Measurements from ENCODE around the gene TAX1BP1.
A peak's percentile ranks its signal among the peaks of the same experiment; 100 is the strongest.

TAX1BP1 gene

DNA sequence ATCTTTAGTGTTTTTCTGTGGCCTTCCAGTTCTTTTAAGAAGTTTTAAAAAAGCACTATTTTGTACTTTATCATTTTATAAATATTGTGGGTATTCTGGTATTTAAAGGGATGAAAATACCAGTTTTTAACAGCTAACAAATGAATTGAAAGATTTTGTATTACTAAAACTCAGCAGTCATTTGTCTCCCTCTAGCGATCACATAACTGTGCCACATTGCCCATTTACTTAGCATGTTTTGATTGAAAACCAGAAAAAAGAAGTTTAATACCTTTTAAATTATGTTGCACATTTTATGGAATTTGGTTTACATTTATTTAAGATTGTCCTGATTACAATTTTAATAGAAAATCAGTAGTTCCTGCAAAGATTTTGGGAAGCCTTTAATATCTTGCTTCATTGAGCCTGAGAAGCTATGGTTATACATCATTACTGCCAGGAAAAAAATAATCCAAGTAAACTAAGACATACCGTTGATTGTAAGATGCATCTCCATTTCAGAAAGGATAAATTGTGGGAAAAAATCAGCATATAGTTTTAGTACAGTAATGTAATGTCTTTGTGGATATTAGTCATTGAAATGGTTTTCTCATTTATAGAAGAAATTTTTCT is 34.9 kb downstream of the TAX1BP1 start:
- ATAC-seq (ENCODE audit: low read depth) (0 out of 3 replicates have a peak, but pooled peaks have one; percentile 32), DNase-seq (ENCODE audit: low spot score) (no peak)
- TF ChIP-seq CTCF (IDR thresholded peaks at IDR 0.05; ENCODE audit: poor library complexity, severe bottlenecking), result peak; percentile 94

DNA sequence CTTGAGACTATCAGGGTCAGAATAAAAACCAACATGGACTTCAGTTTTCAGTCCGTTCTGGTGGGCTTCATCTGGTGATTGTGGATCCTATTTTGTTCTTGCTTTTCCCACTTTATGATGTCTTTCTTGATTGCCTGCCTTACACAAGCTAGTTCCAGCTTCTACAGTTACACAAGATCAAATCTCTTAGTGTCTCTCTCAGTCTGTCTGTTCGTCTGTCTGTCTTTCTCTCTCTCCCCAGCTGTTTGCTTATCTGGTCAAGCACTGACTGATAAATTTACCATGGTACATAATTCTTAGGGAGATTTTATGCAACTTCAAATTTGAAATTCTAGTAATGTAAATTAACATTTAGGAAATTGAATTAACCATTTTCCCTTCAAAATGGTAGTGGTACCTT is 35.8 kb downstream of the TAX1BP1 start:
- Histone ChIP-seq H3K4me1 (ENCODE audit: insufficient read depth, poor library complexity, severe bottlenecking) (peaks cover 21% of the 10 kb centered on the region), H3K27me3 (ENCODE audit: insufficient read depth, poor library complexity, severe bottlenecking) (no peaks in the 10 kb centered on the region), H3K27ac (ENCODE audit: poor library complexity, severe bottlenecking) (no peak overlapping the region), H3K36me3 (ENCODE audit: low read depth) (peaks cover 30% of the 10 kb centered on the region), H3K4me3 (ENCODE audit: severe bottlenecking) (no peak overlapping the region), H3K9me3 (ENCODE audit: severe bottlenecking) (no peaks in the 10 kb centered on the region)
- TF ChIP-seq CTCF (IDR thresholded peaks at IDR 0.05; ENCODE audit: poor library complexity, severe bottlenecking), result no peak
- ATAC-seq (ENCODE audit: low read depth), result no peak
- DNase-seq (ENCODE audit: low spot score), result no peak

More for the DNA sequence above, 34.9 kb downstream of the TAX1BP1 start:
- no peaks in the 10 kb centered on the region for H3K27me3 ChIP-seq (ENCODE audit: insufficient read depth, poor library complexity, severe bottlenecking)
- no peak overlapping the region for H3K27ac ChIP-seq (ENCODE audit: poor library complexity, severe bottlenecking)
- H3K36me3 ChIP-seq (ENCODE audit: low read depth), result peaks cover 33% of the 10 kb centered on the region
- H3K4me1 ChIP-seq (ENCODE audit: insufficient read depth, poor library complexity, severe bottlenecking), result peaks cover 31% of the 10 kb centered on the region
- no peaks in the 10 kb centered on the region for H3K9me3 ChIP-seq (ENCODE audit: severe bottlenecking)
- H3K4me3 ChIP-seq (ENCODE audit: severe bottlenecking), result no peak overlapping the region

GRCh38 chr7:27777662-27778061 is 37.7 kb downstream of the TAX1BP1 start:
- Histone ChIP-seq H3K36me3 (ENCODE audit: low read depth) (peaks cover 16% of the 10 kb centered on the region), H3K4me1 (ENCODE audit: insufficient read depth, poor library complexity, severe bottlenecking) (peaks cover 10% of the 10 kb centered on the region), H3K27ac (ENCODE audit: poor library complexity, severe bottlenecking) (no peak overlapping the region), H3K27me3 (ENCODE audit: insufficient read depth, poor library complexity, severe bottlenecking) (no peaks in the 10 kb centered on the region), H3K4me3 (ENCODE audit: severe bottlenecking) (no peak overlapping the region), H3K9me3 (ENCODE audit: severe bottlenecking) (no peaks in the 10 kb centered on the region)
- no peak for ATAC-seq (ENCODE audit: low read depth)
- no peak for TF ChIP-seq CTCF (IDR thresholded peaks at IDR 0.05; ENCODE audit: poor library complexity, severe bottlenecking)
- DNase-seq (ENCODE audit: low spot score), result no peak

DNA sequence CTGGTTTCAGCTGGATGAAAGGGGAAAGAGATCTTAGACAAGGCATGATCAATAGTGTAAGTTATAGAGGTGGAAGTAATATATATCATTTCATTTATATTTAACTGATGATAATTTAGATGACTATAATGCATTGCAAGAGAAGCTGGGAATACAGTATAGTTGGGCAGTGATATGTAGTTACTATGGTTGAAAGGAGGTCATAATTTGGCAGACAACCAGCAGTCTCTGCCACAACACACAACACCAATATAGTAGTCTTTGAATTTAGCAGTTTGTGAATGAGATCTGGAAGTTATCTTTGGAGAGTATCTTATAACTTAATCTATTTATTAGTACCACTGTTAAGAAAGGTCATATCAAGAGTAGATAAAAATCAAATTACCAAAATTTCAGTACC is 39.9 kb downstream of the TAX1BP1 start:
- no peak for DNase-seq (ENCODE audit: low spot score)
- Histone ChIP-seq H3K4me1 (ENCODE audit: insufficient read depth, poor library complexity, severe bottlenecking) (peaks cover 22% of the 10 kb centered on the region), H3K9me3 (ENCODE audit: severe bottlenecking) (no peaks in the 10 kb centered on the region), H3K36me3 (ENCODE audit: low read depth) (peaks cover 8% of the 10 kb centered on the region), H3K27ac (ENCODE audit: poor library complexity, severe bottlenecking) (no peak overlapping the region), H3K27me3 (ENCODE audit: insufficient read depth, poor library complexity, severe bottlenecking) (no peaks in the 10 kb centered on the region), H3K4me3 (ENCODE audit: severe bottlenecking) (no peak overlapping the region)
- no peak for TF ChIP-seq CTCF (IDR thresholded peaks at IDR 0.05; ENCODE audit: poor library complexity, severe bottlenecking)
- ATAC-seq (ENCODE audit: low read depth), result no peak

- Histone ChIP-seq H3K36me3 (ENCODE audit: low read depth) (peaks cover 14% of the 10 kb centered on the region), H3K9me3 (ENCODE audit: severe bottlenecking) (no peaks in the 10 kb centered on the region), H3K4me3 (ENCODE audit: severe bottlenecking) (no peak overlapping the region), H3K4me1 (ENCODE audit: insufficient read depth, poor library complexity, severe bottlenecking) (peaks cover 17% of the 10 kb centered on the region), H3K27me3 (ENCODE audit: insufficient read depth, poor library complexity, severe bottlenecking) (no peaks in the 10 kb centered on the region), H3K27ac (ENCODE audit: poor library complexity, severe bottlenecking) (no peak overlapping the region)
- no peak for DNase-seq (ENCODE audit: low spot score)
- no peak for TF ChIP-seq CTCF (IDR thresholded peaks at IDR 0.05; ENCODE audit: poor library complexity, severe bottlenecking)
- ATAC-seq (ENCODE audit: low read depth), result no peak
These were observed 41.2 kb downstream of the TAX1BP1 start for GRCh38 chr7:27781188-27781587.

Data from RWPE2 (cell line).